GM12891 (cell line): ENCODE data around the gene ARHGAP24.

Experiments
- DNase-seq: peaks from one replicate; pipeline ENCODE4 v3.0.0; 2011; ENCODE audit warnings: low spot score; ENCODE audit not compliant: insufficient read length
- FAIRE-seq: peaks from 2 replicates; lab custom pipeline; 2011; peaks lifted over from hg19 to GRCh38; lab: Jason Lieb, UNC
- PAX5 ChIP-seq: IDR thresholded peaks from 2 replicates; pipeline ENCODE4 v1.6.1; 2011; ENCODE audit warnings: low read length, moderate library complexity, mild to moderate bottlenecking; ENCODE audit not compliant: insufficient read depth, severe bottlenecking
- POLR2A ChIP-seq: IDR thresholded peaks from 2 replicates; pipeline ENCODE4 v1.6.1; 2011; ENCODE audit warnings: low read depth, low read length, control low read depth
- POLR2AphosphoS5 ChIP-seq: IDR thresholded peaks from 2 replicates; pipeline ENCODE4 v1.6.1; 2011; ENCODE audit warnings: low read depth, low read length, control low read depth
- POU2F2 ChIP-seq: IDR thresholded peaks from 2 replicates; pipeline ENCODE4 v1.6.1; 2011; ENCODE audit warnings: low read depth, mild to moderate bottlenecking, control low read depth, low read length, moderate library complexity
- SPI1 ChIP-seq: IDR thresholded peaks from 2 replicates; pipeline ENCODE4 v1.6.1; 2011; ENCODE audit warnings: low read depth, low read length, control low read depth
- TAF1 ChIP-seq: IDR thresholded peaks from 2 replicates; pipeline ENCODE4 v1.6.1; 2011; ENCODE audit warnings: low read depth, low read length, control low read depth

Gene ARHGAP24

DNA sequence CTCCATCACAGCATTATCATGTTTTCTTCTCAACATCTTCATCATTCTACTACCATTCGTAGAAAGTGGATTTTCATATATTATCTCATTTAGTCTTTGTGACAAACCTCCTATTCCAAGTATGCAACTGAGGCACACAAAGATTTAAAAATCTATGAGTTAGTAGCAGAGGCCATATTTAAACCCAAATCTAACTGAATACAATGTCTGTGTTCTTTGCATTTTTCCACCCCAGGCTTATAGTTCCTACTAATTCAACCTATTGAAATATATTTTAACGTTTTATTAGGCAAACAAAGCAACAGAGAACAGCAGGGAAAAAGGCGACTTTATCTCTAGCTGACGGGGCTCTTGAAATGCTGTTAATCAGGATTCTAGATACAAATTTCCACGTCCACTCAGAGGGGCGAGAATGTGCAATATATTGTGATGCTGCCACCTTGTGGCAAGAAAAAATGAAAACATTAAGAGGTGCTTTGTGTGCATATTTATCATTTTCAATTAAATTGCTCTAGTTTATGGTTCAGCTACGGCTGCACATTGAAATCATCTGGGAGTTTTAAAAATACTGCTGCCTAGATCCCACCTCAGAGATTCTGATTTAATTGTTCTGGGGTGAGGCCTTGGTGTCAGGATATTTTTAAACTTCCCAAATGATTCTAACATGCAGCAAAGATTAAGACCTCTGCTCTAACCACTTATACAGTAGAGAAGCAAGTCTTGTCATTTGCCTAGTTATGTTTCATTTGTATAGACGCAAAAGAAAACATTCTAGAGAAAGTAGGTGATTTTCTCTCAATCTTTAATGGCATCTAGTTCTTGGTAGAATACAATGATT lies 569.0 kb downstream of the ARHGAP24 start:
- FAIRE-seq (peak; percentile 58), DNase-seq (no peak)
- TF ChIP-seq POU2F2 (no peak), PAX5 (no peak), TAF1 (no peak), POLR2A (no peak), POLR2AphosphoS5 (no peak)

GRCh38 chr4:86044593-86044985 lies 569.6 kb downstream of the ARHGAP24 start:
- DNase-seq (no peak), FAIRE-seq (no peak)
- TF ChIP-seq PAX5 (no peak), POU2F2 (no peak), TAF1 (no peak), POLR2A (no peak), POLR2AphosphoS5 (no peak), SPI1 (no peak)

DNA sequence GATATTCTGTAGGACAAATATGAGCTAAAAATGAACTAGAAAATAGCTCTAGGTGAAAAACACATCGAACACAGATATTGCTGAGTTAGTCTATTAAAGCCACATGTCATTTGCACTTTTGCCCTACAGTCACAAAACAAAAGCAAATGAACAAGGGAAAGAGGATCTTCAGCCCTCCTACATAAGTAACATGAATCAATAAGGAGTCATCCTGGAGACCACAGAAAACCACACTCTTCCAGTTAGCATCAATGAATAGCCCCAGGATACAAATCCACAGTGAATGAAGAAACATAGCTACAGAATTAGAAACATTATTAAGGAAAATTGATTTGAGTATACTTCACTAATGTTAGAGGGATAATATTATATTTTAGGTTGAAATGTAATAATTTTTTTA lies 573.5 kb downstream of the ARHGAP24 start:
- TF ChIP-seq PAX5 (no peak), POLR2AphosphoS5 (no peak), TAF1 (no peak), SPI1 (no peak), POLR2A (no peak), POU2F2 (no peak)

DNA sequence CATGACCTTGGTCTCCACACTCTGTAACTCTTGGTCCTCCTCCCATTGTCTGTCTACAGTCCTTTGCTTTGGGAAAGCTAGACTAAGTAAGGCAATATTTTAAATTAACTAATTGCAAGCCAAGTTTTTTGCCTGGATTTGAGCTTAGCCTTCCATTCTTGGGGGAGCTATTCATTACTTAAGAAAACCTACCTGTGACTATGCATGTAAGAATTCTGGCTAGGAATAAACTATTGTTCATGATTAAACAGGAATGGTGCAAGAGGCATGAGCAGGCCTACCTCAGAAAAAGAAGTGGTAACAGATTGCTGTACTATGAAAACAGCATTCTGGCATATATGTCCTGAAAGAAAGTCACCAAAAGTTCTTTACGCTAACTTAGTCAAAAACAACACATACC lies 575.5 kb downstream of the ARHGAP24 start:
- DNase-seq (no peak), FAIRE-seq (no peak)
- TF ChIP-seq POLR2A (no peak), SPI1 (no peak), TAF1 (no peak), PAX5 (no peak), POU2F2 (no peak), POLR2AphosphoS5 (no peak)

More for the DNA sequence above, 573.5 kb downstream of the ARHGAP24 start:
- no peak for DNase-seq
- no peak for FAIRE-seq
